SU-DHL-6 (cell line): ENCODE measurements around the gene VPS26A.

Experiments
- EZH2phosphoT487 ChIP-seq: fragments of 200-600 bp; sonication (generic), shearing (Covaris generic); conservative IDR thresholded peaks from 2 replicates; pipeline ENCODE4 v1.6.1; 2018; ENCODE audit warnings: mild to moderate bottlenecking, antibody characterized with exemption, low read length, moderate library complexity, mixed read lengths
- TF ChIP-seq, protein P1 (sequence below): fragments of 200-600 bp; sonication (generic); IDR thresholded peaks from one replicate; pipeline ENCODE4 v1.5.1; 2017; ENCODE audit warnings: antibody characterized with exemption, mild to moderate bottlenecking, low read length, moderate library complexity; ENCODE audit not compliant: insufficient read depth, poor library complexity, severe bottlenecking

DNA sequence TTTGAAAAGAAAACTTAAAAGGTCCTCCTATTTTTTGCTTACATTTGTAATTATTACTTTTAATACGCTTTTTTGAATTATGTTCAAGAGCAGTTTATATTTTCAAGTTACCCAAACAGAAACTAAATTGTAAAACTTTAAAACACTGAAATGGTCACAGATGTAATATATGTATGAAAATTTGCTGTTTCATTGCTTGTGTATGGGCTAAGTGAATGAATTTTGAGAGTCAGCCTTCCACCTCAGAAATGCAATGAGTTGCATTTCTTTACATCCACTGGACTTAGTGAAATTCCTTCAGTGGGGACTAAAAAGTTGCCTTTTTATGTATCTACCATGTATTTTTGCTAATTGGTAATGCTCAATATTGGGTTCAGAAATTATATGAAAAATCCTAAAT is 1.6 kb downstream of the VPS26A start:
- TF ChIP-seq, protein P1, sequence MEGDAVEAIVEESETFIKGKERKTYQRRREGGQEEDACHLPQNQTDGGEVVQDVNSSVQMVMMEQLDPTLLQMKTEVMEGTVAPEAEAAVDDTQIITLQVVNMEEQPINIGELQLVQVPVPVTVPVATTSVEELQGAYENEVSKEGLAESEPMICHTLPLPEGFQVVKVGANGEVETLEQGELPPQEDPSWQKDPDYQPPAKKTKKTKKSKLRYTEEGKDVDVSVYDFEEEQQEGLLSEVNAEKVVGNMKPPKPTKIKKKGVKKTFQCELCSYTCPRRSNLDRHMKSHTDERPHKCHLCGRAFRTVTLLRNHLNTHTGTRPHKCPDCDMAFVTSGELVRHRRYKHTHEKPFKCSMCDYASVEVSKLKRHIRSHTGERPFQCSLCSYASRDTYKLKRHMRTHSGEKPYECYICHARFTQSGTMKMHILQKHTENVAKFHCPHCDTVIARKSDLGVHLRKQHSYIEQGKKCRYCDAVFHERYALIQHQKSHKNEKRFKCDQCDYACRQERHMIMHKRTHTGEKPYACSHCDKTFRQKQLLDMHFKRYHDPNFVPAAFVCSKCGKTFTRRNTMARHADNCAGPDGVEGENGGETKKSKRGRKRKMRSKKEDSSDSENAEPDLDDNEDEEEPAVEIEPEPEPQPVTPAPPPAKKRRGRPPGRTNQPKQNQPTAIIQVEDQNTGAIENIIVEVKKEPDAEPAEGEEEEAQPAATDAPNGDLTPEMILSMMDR, result no peak
- TF ChIP-seq EZH2phosphoT487, result no peak
